GM12878 (cell line): ENCODE measurements around the gene ATP8B1. TPM values are rescaled to one million over a fixed set of nuclear protein-coding genes. Genes with fewer than 3 reads are reported as not detected.

Source experiments
- ATAC-seq: fragments of 200-7000 bp; cut with Tn5 transposase; 3 replicates; pipeline ENCODE4 v1.9.1; 2020; ENCODE audit warnings: mild to moderate bottlenecking, moderate library complexity
- BruUV-seq: library from RNA; stranded (reverse); fragments of 400-500 nt; replicated peaks from 2 replicates; lab custom pipeline; 2021; lab: Mats Ljungman, UMichigan
- CTCF ChIA-PET: fragments of 300-600 bp; sonication (Branson Sonifier 250); formaldehyde crosslinking; extraction: SDS; loops from one replicate; lab custom pipeline; 2021; ENCODE audit warnings: inconsistent platforms; lab: Yijun Ruan, JAX
- POLR2A ChIA-PET: fragments of 350-600 bp; formaldehyde crosslinking; extraction: SDS; loops from one replicate; lab custom pipeline; 2021; ENCODE audit warnings: inconsistent platforms; lab: Charles Lee
- RAD21 ChIA-PET: fragments of 300-600 bp; sonication (Branson Sonifier 250); formaldehyde crosslinking; loops from one replicate; lab custom pipeline; 2023; ENCODE audit warnings: antibody characterized with exemption; ENCODE audit not compliant: unreplicated experiment; lab: Charles Lee
- SMC1A ChIA-PET: fragments of 300-600 bp; sonication (Branson Sonifier 250); formaldehyde crosslinking; loops from one replicate; lab custom pipeline; 2023; ENCODE audit not compliant: unreplicated experiment, uncharacterized antibody; lab: Charles Lee
- DNase-seq: peaks from one replicate; pipeline ENCODE4 v3.0.0-alpha.2; 2011; ENCODE audit warnings: low read depth, low spot score
- FAIRE-seq: peaks from 3 replicates; lab custom pipeline; 2011; peaks lifted over from hg19 to GRCh38; lab: Jason Lieb, UNC
- H2AFZ ChIP-seq: 2 replicates; pipeline ENCODE4 v1.6.0; 2011; ENCODE audit warnings: low read depth, low read length, control low read depth; ENCODE audit not compliant: control insufficient read depth
- H3K27ac ChIP-seq: 2 replicates; pipeline ENCODE4 v1.5.1; 2011; ENCODE audit warnings: control low read depth; ENCODE audit not compliant: control insufficient read depth, insufficient read depth
- H3K27me3 ChIP-seq, 2 experiments: replicated peaks in 1 of 2; 2 replicates each; pipeline versions ENCODE4 v1.6.0 to v1.6.1; 2011; ENCODE audit warnings: low read length in 1 of 2; ENCODE audit not compliant: control insufficient read depth in 2 of 2, insufficient read depth in 2 of 2
- H3K36me3 ChIP-seq, 2 experiments: 2 replicates each; pipeline ENCODE4 v1.5.1; 2011; ENCODE audit warnings: low read length in 1 of 2; ENCODE audit not compliant: control insufficient read depth in 2 of 2, insufficient read depth in 2 of 2
- H3K4me1 ChIP-seq: 2 replicates; pipeline ENCODE4 v1.6.1; 2011; ENCODE audit warnings: mild to moderate bottlenecking, low read length, moderate library complexity, mixed read lengths; ENCODE audit not compliant: control insufficient read depth, insufficient read depth
- H3K4me2 ChIP-seq: 2 replicates; pipeline ENCODE4 v1.6.0; 2011; ENCODE audit warnings: control low read depth; ENCODE audit not compliant: control insufficient read depth, insufficient read depth
- H3K4me3 ChIP-seq: fragments of 200-600 bp; sonication (generic); 2 replicates; pipeline ENCODE4 v1.5.1; 2016
- H3K79me2 ChIP-seq: 2 replicates; pipeline ENCODE4 v1.6.0; 2011; ENCODE audit warnings: low read length; ENCODE audit not compliant: control insufficient read depth, insufficient read depth
- H3K9ac ChIP-seq: 2 replicates; pipeline ENCODE4 v1.8.0; 2011; ENCODE audit warnings: low read length, control low read depth, mixed read lengths; ENCODE audit not compliant: control insufficient read depth, insufficient read depth
- H3K9me3 ChIP-seq: replicated peaks from 3 replicates; pipeline ENCODE4 v1.5.1; 2011; ENCODE audit warnings: mild to moderate bottlenecking, low read length; ENCODE audit not compliant: control insufficient read depth, insufficient read depth
- H4K20me1 ChIP-seq: 2 replicates; pipeline ENCODE4 v1.6.0; 2011; ENCODE audit not compliant: control insufficient read depth, insufficient read depth
- BACH1 ChIP-seq: fragments of 450-650 bp; IDR thresholded peaks from 2 replicates; pipeline ENCODE4 v1.6.1; 2017; ENCODE audit warnings: mild to moderate bottlenecking, borderline replicate concordance
- BMI1 ChIP-seq: fragments of 450-650 bp; IDR thresholded peaks from 2 replicates; pipeline ENCODE4 v1.6.1; 2016; ENCODE audit warnings: mild to moderate bottlenecking, moderate library complexity, borderline replicate concordance
- CREB1 ChIP-seq: IDR thresholded peaks from 2 replicates; pipeline ENCODE4 v1.6.1; 2012; ENCODE audit warnings: low read depth, mild to moderate bottlenecking, inconsistent platforms
- ELK1 ChIP-seq: IDR thresholded peaks from 2 replicates; pipeline ENCODE4 v1.6.1; 2012; ENCODE audit warnings: low read depth, low read length, improper control_type of control experiment
- KDM1A ChIP-seq: fragments of 200-600 bp; sonication (generic); IDR thresholded peaks from 2 replicates; pipeline ENCODE4 v1.6.1; 2016; ENCODE audit warnings: borderline replicate concordance
- MAX ChIP-seq: IDR thresholded peaks from 2 replicates; pipeline ENCODE4 v1.6.1; 2012; ENCODE audit warnings: low read depth, low read length, improper control_type of control experiment
- MTA2 ChIP-seq: fragments of 450-650 bp; IDR thresholded peaks from 2 replicates; pipeline ENCODE4 v1.6.1; 2016; ENCODE audit warnings: low read depth, mild to moderate bottlenecking, moderate library complexity
- NR2C2 ChIP-seq: IDR thresholded peaks from 2 replicates; pipeline ENCODE4 v1.6.1; 2011; ENCODE audit warnings: borderline replicate concordance, low read depth; ENCODE audit not compliant: control insufficient read depth, insufficient read length
- PML ChIP-seq: IDR thresholded peaks from 2 replicates; pipeline ENCODE4 v1.6.1; 2012; ENCODE audit warnings: low read length, inconsistent platforms
- RBBP5 ChIP-seq: fragments of 200-600 bp; sonication (generic); conservative IDR thresholded peaks from 2 replicates; pipeline ENCODE4 v1.6.1; 2016
- SIX5 ChIP-seq: IDR thresholded peaks from 2 replicates; pipeline ENCODE4 v1.6.1; 2011; ENCODE audit warnings: mild to moderate bottlenecking, low read depth, low read length, moderate library complexity; ENCODE audit not compliant: severe bottlenecking
- ZBED1 ChIP-seq: IDR thresholded peaks from 2 replicates; pipeline ENCODE4 v1.6.1; 2016; ENCODE audit warnings: borderline replicate concordance
- ZBTB40 ChIP-seq: fragments of 450-650 bp; IDR thresholded peaks from 2 replicates; pipeline ENCODE4 v1.6.1; 2016; ENCODE audit warnings: mild to moderate bottlenecking, moderate library complexity, borderline replicate concordance
- WGBS: methylation state at CpG from one replicate; pipeline ENCODE4 v1.1.6; 2016; ENCODE audit warnings: low lambda C conversion rate; ENCODE audit not compliant: insufficient replicate concordance, insufficient coverage; ENCODE audit errors: missing lambda C conversion rate; 5-methylcytosine and 5-hydroxymethylcytosine counted together
- in situ Hi-C: fragments of 300-500 bp; cut with MboI; formaldehyde crosslinking; loops from 9 replicates; pipeline ENCODE4 v1.14.3; 2018; ENCODE audit warnings: mixed read lengths
- intact Hi-C: fragments of 100-400 bp; cut with micrococcal nuclease; formaldehyde crosslinking; loops from one replicate; pipeline ENCODE4 v1.14.2; 2022; ENCODE audit not compliant: unreplicated experiment
- polyA plus RNA-seq, 11 experiments: library from polyadenylated mRNA; depleted of rRNA in 4 of 11; unstranded in 6 of 11; stranded (reverse) in 5 of 11; fragments of >200 nt; fragmentation: Nextera tagmentation in 4 of 11; fragmentation: Illumina TruSeq in 1 of 11; extraction: Ambion mirVana in 4 of 11; extraction: Trizol in 1 of 11; gene quantifications; 1 replicate in 1 of 11; 2 replicates in 10 of 11; pipeline versions ENCODE4 v1.2.1 to v1.2.3, GENCODE V29; 2011 to 2016; ENCODE audit warnings: inconsistent platforms in 2 of 11, missing spikeins in 2 of 11, low read depth in 1 of 11
- total RNA-seq, 4 experiments: library from RNA; depleted of rRNA in 3 of 4; stranded (reverse); fragments of >200 nt in 3 of 4; fragmentation: Illumina TruSeq in 1 of 4; extraction: Trizol in 1 of 4; gene quantifications; 2 replicates each; pipeline versions ENCODE4 v1.2.1 to v1.2.3, GENCODE V29; 2013 to 2021

The ATP8B1 gene
- total and polyA plus RNA-seq, 10 of the 15 experiments (the other 5 are each of a cell fraction or from before 2014, with no cell fraction given): 0.03 to 0.37 (median 0.11) TPM

- H2AFZ ChIP-seq: no peak overlapping the region
- WGBS: 84% methylated on average over 8 of the region's 8 CpGs
- TF ChIP-seq NR2C2 (no peak), BMI1 (no peak), CREB1 (no peak), PML (no peak), MAX (no peak), RBBP5 (no peak), SIX5 (no peak)
- TF ChIP-seq, all 136 proteins: peak for 0
- Histone ChIP-seq H3K79me2 (no peaks in the 10 kb centered on the region), H3K4me1 (no peaks in the 10 kb centered on the region), H4K20me1 (no peaks in the 10 kb centered on the region), H3K27ac (no peak overlapping the region), H3K36me3 (no peaks in the 10 kb centered on the region), H3K4me3 (no peak overlapping the region), H3K4me2 (no peak overlapping the region), H3K9ac (no peak overlapping the region), H3K27me3 (no peaks in the 10 kb centered on the region), H3K9me3 (no peaks in the 10 kb centered on the region)
- DNase-seq (no peak), FAIRE-seq (no peak), ATAC-seq (no peak)
- ChIA-PET CTCF (no interaction called here), POLR2A (no interaction called here), RAD21 (no interaction called here), SMC1A (no interaction called here)
- intact Hi-C loops: no loop called here
- no TSS peak for BruUV-seq
- in situ Hi-C loops: no loop called here
Observed at GRCh38 chr18:57696271-57696670, 106.8 kb downstream of the ATP8B1 start.

GRCh38 chr18:57691363-57691762 lies 111.8 kb downstream of the ATP8B1 start:
- FAIRE-seq: no peak
- SMC1A ChIA-PET: no interaction called here
- H3K4me3 ChIP-seq: no peak overlapping the region
- no peaks in the 10 kb centered on the region; the same call in 2 of the 3 replicates for H3K9me3 ChIP-seq
- no peaks in the 10 kb centered on the region; a peak in 1 of 4 replicates for H3K36me3 ChIP-seq
- H3K27ac ChIP-seq: no peak overlapping the region
- POLR2A ChIA-PET: no interaction called here
- BruUV-seq: no TSS peak
- no peak for TF ChIP-seq ZBED1
- no peak for TF ChIP-seq KDM1A
- no peak for TF ChIP-seq MTA2
- no peak for TF ChIP-seq ZBTB40
- TF ChIP-seq BACH1: no peak
- TF ChIP-seq ELK1: no peak
- TF ChIP-seq, all 136 proteins: peak for 0
- no peaks in the 10 kb centered on the region for H3K27me3 ChIP-seq
- H4K20me1 ChIP-seq: no peaks in the 10 kb centered on the region
- ChIA-PET RAD21 (no interaction called here), CTCF (no interaction called here)
- no peak overlapping the region for H2AFZ ChIP-seq
- in situ Hi-C loops (no loop called here), intact Hi-C loops (no loop called here)
- WGBS: 61% methylated on average over 3 of the region's 3 CpGs
- no peaks in the 10 kb centered on the region for H3K79me2 ChIP-seq
- H3K4me2 ChIP-seq: no peak overlapping the region
- no peak overlapping the region for H3K9ac ChIP-seq
- DNase-seq (no peak), ATAC-seq (no peak)
- H3K4me1 ChIP-seq: no peaks in the 10 kb centered on the region
